Smooth muscle cell of bladder (primary cell): ENCODE results near the gene ARL11. TPM values are rescaled to one million over a fixed set of nuclear protein-coding genes. Genes with fewer than 3 reads are reported as not detected.

Source experiments
- total RNA-seq: library from RNA; depleted of rRNA; stranded (reverse); fragments of >200 nt; gene quantifications from 2 replicates; pipeline ENCODE4 v1.2.3, GENCODE V29; 2014

The ARL11 gene
- not detected in 2 replicates for total RNA-seq

GRCh38 chr13:49627831-49628652 lies at the start of gene ARL11:
TSS of gene ARL11 (plus strand) at chr13:49628507. CDS start at chr13:49630448, 1,941 bp downstream.

GRCh38 chr13:49585220-49586157 lies 42.8 kb upstream of the ARL11 start, which contains the start of gene RCBTB1:
TSS of gene RCBTB1 (minus strand) at chr13:49585558. CDS start at chr13:49567279, 18,279 bp downstream.

Other genes with a start within 250 kb of the ARL11 start
- gene CAB39L, start 184.4 kb upstream of the ARL11 start, total RNA-seq, result 9.7 TPM in 2 replicates
- 8.8 and 9.4 TPM in 2 replicates for gene SETDB2, start 184.2 kb upstream of the ARL11 start, total RNA-seq
- 14.9 and 16.8 TPM in 2 replicates for gene PHF11, start 132.6 kb upstream of the ARL11 start, total RNA-seq
- gene RCBTB1, start 42.9 kb upstream of the ARL11 start, total RNA-seq, result 19.2 and 19.9 TPM in 2 replicates
- gene EBPL, start 63.0 kb downstream of the ARL11 start, total RNA-seq, result 85.2 and 117 TPM in 2 replicates
- 23.3 and 28.4 TPM in 2 replicates for gene KPNA3, start 164.2 kb downstream of the ARL11 start, total RNA-seq